Measurements from ENCODE around the gene LY6G6D.
A peak's percentile ranks its signal among the peaks of the same experiment; 100 is the strongest.

The LY6G6D gene

GRCh38 chr6:31729979-31730630 lies 15.0 kb downstream of the LY6G6D start:
- Mint-ChIP-seq H3K36me3 (ENCODE audit: low read depth) (peaks cover 64% of the 10 kb centered on the region), H3K27ac (peak overlapping the region; percentile 65), H3K4me3 (peak overlapping the region; percentile 94), H3K4me1 (ENCODE audit: low read depth) (peaks cover 54% of the 10 kb centered on the region), H3K27me3 (ENCODE audit: low read depth) (no peaks in the 10 kb centered on the region), H3K9me3 (no peaks in the 10 kb centered on the region)
- DNase-seq (ENCODE audit: low spot score): peak; percentile 65

- Mint-ChIP-seq H3K4me3 (peak overlapping the region; percentile 94), H3K27me3 (ENCODE audit: low read depth) (no peaks in the 10 kb centered on the region), H3K9me3 (no peaks in the 10 kb centered on the region), H3K36me3 (ENCODE audit: low read depth) (peaks cover 68% of the 10 kb centered on the region), H3K4me1 (ENCODE audit: low read depth) (peaks cover 51% of the 10 kb centered on the region), H3K27ac (no peak overlapping the region)
- no peak for DNase-seq (ENCODE audit: low spot score)
Observed at GRCh38 chr6:31730631-31731086, 15.5 kb downstream of the LY6G6D start.

DNA sequence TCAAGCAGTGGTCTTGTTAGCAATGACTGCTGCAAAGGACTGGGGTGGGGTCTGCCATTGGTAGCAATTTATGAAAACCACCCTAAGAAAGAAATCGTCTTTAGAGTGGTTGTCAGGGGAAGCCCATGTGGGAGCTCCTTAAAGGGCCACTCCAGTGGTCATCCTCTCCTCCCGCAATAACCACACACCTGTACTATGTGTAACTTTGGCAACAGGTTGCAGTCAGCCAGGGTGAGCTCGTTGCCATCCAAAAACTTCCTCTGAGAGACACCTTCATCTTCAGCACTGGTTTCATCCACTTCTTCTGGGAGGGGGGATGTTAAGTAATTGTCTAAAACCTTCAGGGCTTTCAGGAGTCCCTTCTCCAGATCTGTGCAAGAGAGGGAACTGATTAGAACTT lies 16.9 kb downstream of the LY6G6D start:
- H3K9me3 Mint-ChIP-seq: no peaks in the 10 kb centered on the region
- peak overlapping the region; percentile 26 for H3K4me3 Mint-ChIP-seq
- no peak overlapping the region for H3K27ac Mint-ChIP-seq
- no peaks in the 10 kb centered on the region for H3K27me3 Mint-ChIP-seq (ENCODE audit: low read depth)
- H3K4me1 Mint-ChIP-seq (ENCODE audit: low read depth): peaks cover 42% of the 10 kb centered on the region
- no peak for DNase-seq (ENCODE audit: low spot score)
- peaks cover 63% of the 10 kb centered on the region for H3K36me3 Mint-ChIP-seq (ENCODE audit: low read depth)

DNA sequence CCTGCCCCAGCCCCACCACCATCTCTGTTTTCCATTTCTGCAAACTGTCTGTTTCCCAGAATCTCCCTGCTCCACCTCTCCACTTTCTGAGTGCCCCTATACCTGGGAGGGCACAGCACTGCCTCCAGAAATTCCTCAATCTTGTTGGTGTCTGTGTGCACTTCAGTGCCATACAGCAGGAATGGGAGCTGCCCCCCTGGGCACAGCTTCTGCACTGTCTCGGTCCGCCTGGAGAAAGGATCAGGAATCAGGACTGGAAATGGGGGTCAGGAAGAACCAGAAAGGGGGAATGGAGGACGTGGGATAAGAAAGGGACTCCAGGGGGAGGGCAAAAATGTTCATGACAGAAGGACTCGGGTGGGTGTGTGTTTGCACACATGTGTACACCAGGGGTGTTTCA lies 18.6 kb downstream of the LY6G6D start:
- H3K4me3 Mint-ChIP-seq: peak overlapping the region; percentile 95
- no peaks in the 10 kb centered on the region for H3K27me3 Mint-ChIP-seq (ENCODE audit: low read depth)
- peak overlapping the region; percentile 68 for H3K27ac Mint-ChIP-seq
- no peaks in the 10 kb centered on the region for H3K9me3 Mint-ChIP-seq
- H3K4me1 Mint-ChIP-seq (ENCODE audit: low read depth): peaks cover 46% of the 10 kb centered on the region
- no peak for DNase-seq (ENCODE audit: low spot score)
- peaks cover 57% of the 10 kb centered on the region for H3K36me3 Mint-ChIP-seq (ENCODE audit: low read depth)

DNA sequence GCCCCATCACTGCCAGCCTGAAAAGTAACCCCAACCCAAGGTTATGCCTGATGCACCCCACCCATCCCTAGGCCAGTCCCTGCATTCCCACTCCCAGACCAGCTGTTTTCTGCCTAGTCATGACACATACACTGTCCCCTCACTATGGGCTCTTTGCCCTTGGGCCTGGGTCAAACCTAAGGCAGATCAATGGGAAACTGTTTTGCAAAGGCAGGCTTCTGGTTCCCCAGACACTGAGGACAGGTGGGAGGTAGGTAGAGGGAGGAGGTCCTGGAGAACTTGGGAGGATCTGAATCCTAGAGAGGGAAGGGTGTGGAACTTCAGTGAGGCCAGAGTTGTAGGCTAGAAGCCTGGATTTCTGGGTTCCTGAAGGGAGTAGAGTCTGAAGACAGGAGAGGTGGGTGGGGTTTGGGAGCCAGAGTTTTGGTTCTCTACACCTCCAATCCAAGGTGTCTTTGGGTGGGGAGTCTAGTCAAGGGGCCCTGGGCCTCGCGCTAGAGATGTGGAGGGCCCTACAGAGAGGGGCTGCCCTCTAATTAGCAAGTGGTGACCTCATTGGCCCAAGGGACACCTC lies 19.2 kb downstream of the LY6G6D start:
- Mint-ChIP-seq H3K36me3 (ENCODE audit: low read depth) (peaks cover 54% of the 10 kb centered on the region), H3K27ac (peak overlapping the region; percentile 97), H3K27me3 (ENCODE audit: low read depth) (no peaks in the 10 kb centered on the region), H3K9me3 (no peaks in the 10 kb centered on the region), H3K4me1 (ENCODE audit: low read depth) (peaks cover 48% of the 10 kb centered on the region), H3K4me3 (peak overlapping the region; percentile 95)
- DNase-seq (ENCODE audit: low spot score): no peak

- DNase-seq (ENCODE audit: low spot score): peak; percentile 68
- H3K27me3 Mint-ChIP-seq (ENCODE audit: low read depth): no peaks in the 10 kb centered on the region
- H3K4me1 Mint-ChIP-seq (ENCODE audit: low read depth): peaks cover 49% of the 10 kb centered on the region
- peak overlapping the region; percentile 95 for H3K4me3 Mint-ChIP-seq
- H3K27ac Mint-ChIP-seq: peak overlapping the region; percentile 97
- no peaks in the 10 kb centered on the region for H3K9me3 Mint-ChIP-seq
- H3K36me3 Mint-ChIP-seq (ENCODE audit: low read depth): peaks cover 53% of the 10 kb centered on the region
Observed at GRCh38 chr6:31734821-31735406, 19.8 kb downstream of the LY6G6D start.

GRCh38 chr6:31736021-31736767 lies 21.0 kb downstream of the LY6G6D start, which contains the start of gene CLIC1:
Gene CLIC1 (minus strand): TSS chr6:31736530. CDS start chr6:31736300, 230 bp downstream.
- Mint-ChIP-seq H3K4me3 (peak within 1 kb of the TSS; percentile 95), H3K9me3 (no peaks in the 10 kb centered on the region), H3K36me3 (ENCODE audit: low read depth) (peaks cover 48% of the 10 kb centered on the region), H3K27me3 (ENCODE audit: low read depth) (no peaks in the 10 kb centered on the region), H3K27ac (peak within 1 kb of the TSS; percentile 97), H3K4me1 (ENCODE audit: low read depth) (peaks cover 49% of the 10 kb centered on the region)
- peak; percentile 83 for DNase-seq (ENCODE audit: low spot score)

GRCh38 chr6:31736768-31737314 lies 21.7 kb downstream of the LY6G6D start:
- Mint-ChIP-seq H3K27me3 (ENCODE audit: low read depth) (no peaks in the 10 kb centered on the region), H3K9me3 (no peaks in the 10 kb centered on the region), H3K4me3 (peak overlapping the region; percentile 95), H3K4me1 (ENCODE audit: low read depth) (peaks cover 53% of the 10 kb centered on the region), H3K27ac (peak overlapping the region; percentile 97), H3K36me3 (ENCODE audit: low read depth) (peaks cover 49% of the 10 kb centered on the region)
- no peak for DNase-seq (ENCODE audit: low spot score)

DNA sequence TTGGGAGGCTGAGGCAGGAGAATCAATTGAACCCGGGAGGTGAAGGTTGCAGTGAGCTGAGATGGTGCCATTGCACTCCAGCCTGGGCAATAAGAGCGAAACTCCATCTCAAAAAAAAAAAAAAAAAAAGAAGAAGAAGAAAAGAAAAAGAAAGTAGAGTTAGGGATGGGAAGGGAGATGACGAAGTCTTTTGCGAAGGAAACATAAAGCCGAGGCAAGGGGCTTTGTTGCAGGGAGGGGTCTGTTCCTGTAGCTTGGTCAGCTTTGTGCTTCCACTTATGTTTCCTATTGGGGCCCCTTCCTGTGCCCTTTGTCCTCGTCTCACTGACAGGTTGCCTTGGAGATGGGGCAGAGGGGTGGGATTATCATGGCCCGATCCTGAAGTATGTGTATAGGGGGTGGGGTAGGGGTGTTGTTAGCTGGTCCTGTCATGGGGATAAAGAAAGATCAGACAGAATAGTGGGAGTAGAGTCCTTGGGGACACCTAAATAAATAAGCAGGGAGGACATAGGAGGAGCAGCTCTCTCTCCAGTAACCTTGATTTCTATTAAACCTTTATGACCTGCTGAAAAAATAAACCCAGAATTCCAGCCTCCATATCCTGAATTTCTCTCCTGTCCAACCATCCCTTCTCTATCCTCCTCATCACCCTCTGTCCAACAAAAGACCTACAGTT lies 22.3 kb downstream of the LY6G6D start:
- Mint-ChIP-seq H3K4me1 (ENCODE audit: low read depth) (peaks cover 54% of the 10 kb centered on the region), H3K27me3 (ENCODE audit: low read depth) (no peaks in the 10 kb centered on the region), H3K27ac (peak overlapping the region; percentile 97), H3K36me3 (ENCODE audit: low read depth) (peaks cover 44% of the 10 kb centered on the region), H3K9me3 (no peaks in the 10 kb centered on the region), H3K4me3 (peak overlapping the region; percentile 95)
- peak; percentile 8 for DNase-seq (ENCODE audit: low spot score)

DNA sequence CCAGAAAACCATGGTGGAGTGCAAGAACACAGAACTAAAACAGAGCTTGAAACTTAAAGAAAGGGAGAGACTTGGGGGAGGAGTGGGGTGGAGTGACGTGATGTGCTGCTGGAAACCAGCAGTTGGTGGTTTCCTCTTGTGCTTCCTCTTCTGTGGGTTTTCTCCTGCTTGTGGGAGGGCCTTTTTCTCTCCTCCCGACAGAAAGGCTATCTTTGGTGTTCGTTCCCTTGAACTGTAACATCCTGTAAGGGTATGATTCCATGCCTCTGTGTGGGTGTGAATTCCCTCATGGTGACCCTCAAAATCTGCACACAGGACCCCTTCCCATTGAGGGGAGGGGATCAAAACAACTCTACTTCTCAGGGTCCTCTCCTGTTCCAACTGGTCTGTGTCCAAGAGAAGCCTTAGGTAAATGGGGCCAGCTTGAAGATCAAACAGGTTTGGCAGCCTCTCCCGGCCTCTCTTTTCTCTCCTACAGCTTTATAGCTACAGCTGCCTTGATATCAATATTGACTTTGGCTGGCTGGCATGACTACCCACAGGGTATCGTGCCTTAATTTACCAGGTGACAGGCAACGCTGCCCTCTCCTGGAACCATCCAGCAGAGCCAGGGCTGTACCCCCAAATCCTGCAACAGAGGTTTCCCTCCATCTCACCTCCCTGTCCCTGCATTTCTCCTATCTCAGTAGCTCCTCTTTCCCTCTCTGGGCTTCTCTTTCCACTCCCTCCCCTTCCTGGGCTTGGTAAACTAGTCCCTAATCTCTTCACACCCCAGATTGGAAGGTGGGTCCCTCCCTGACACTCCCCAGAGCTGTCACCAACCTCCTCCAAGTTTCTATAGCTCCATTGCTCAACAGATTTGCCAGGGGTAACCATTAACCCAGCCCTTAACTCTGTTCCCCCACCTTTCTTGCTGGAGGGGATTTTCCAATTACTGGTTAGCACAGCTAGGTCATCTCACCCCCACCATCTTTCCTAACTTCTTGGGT lies 23.1 kb downstream of the LY6G6D start:
- H3K9me3 Mint-ChIP-seq: no peaks in the 10 kb centered on the region
- H3K27me3 Mint-ChIP-seq (ENCODE audit: low read depth): no peaks in the 10 kb centered on the region
- peaks cover 44% of the 10 kb centered on the region for H3K36me3 Mint-ChIP-seq (ENCODE audit: low read depth)
- H3K27ac Mint-ChIP-seq: peak overlapping the region; percentile 97
- DNase-seq (ENCODE audit: low spot score): peak; percentile 71
- peaks cover 54% of the 10 kb centered on the region for H3K4me1 Mint-ChIP-seq (ENCODE audit: low read depth)
- peak overlapping the region; percentile 95 for H3K4me3 Mint-ChIP-seq

DNA sequence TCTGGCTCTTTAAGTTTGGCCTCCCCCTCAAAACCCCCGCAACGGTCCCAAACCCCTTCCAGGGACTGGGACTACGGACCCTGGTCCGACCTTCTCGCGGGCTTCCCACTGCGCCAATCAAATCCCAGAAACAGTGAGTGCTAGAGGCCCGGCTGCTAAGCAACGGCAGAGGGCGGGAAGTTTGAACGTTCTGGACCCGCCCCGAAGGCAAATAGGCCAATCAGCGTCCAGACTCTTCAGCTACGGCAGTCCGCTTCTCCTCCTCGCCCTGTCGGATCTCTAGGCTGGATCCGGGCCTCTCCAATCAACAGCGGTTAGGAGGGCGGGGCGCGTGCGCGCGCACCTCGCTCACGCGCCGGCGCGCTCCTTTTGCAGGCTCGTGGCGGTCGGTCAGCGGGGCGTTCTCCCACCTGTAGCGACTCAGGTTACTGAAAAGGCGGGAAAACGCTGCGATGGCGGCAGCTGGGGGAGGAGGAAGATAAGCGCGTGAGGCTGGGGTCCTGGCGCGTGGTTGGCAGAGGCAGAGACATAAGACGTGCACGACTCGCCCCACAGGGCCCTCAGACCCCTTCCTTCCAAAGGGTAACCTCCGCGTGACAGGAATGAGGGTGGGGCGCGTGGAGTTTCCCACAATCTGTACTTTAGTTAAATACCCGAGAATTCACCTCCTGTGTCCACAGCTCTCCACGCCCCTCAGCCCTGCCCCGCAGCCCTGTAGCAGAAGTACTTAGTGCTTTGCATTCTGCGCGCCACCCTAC lies 24.7 kb downstream of the LY6G6D start, which contains the start of gene MSH5:
Gene MSH5 (plus strand): TSS at position 367 of the 758 bp plus-strand sequence. CDS start 462 bp downstream, outside the sequence.
- Mint-ChIP-seq H3K27me3 (ENCODE audit: low read depth) (no peaks in the 10 kb centered on the region), H3K4me3 (peak within 1 kb of the TSS; percentile 95), H3K27ac (peak within 1 kb of the TSS; percentile 97), H3K9me3 (no peaks in the 10 kb centered on the region), H3K4me1 (ENCODE audit: low read depth) (peaks cover 49% of the 10 kb centered on the region), H3K36me3 (ENCODE audit: low read depth) (peaks cover 37% of the 10 kb centered on the region)
- DNase-seq (ENCODE audit: low spot score): peak; percentile 98

All from T-helper 2 cell treated with Interferon-gamma antibody and Interleukin-4, amounts not matched to agents 5 μg/mL and 100 μg/mL, for 36 hours (primary cell).